Subcutaneous abdominal adipose tissue (tissue), 5 donors: ENCODE measurements around the gene WDR70.

ENCODE experiments used
- H3K27ac ChIP-seq: one replicate; pipeline ENCODE4 v1.7.0; 2013; ENCODE audit warnings: low read depth, mild to moderate bottlenecking, inconsistent platforms, low read length, moderate library complexity
- H3K27me3 ChIP-seq, 5 donors: one replicate each; pipeline ENCODE4 v1.7.0; 2013; ENCODE audit warnings: low read length in 5 of 5, inconsistent platforms in 1 of 5; ENCODE audit not compliant: control insufficient read depth in 5 of 5, insufficient read depth in 4 of 5
- H3K36me3 ChIP-seq, 5 donors: one replicate each; pipeline ENCODE4 v1.7.0; 2013; ENCODE audit warnings: low read length in 5 of 5; ENCODE audit not compliant: control insufficient read depth in 5 of 5, insufficient read depth in 5 of 5
- H3K4me1 ChIP-seq, 5 donors: one replicate each; pipeline ENCODE4 v1.7.0; 2013; ENCODE audit warnings: low read length in 5 of 5, mild to moderate bottlenecking in 3 of 5, moderate library complexity in 1 of 5; ENCODE audit not compliant: control insufficient read depth in 5 of 5, insufficient read depth in 5 of 5
- H3K4me3 ChIP-seq, 5 donors: one replicate each; pipeline ENCODE4 v1.7.0; 2013; ENCODE audit warnings: low read length in 5 of 5, low read depth in 1 of 5
- H3K9ac ChIP-seq, 5 donors: one replicate each; pipeline ENCODE4 v1.7.0; 2013; ENCODE audit warnings: low read length in 5 of 5, mild to moderate bottlenecking in 4 of 5, moderate library complexity in 3 of 5
- H3K9me3 ChIP-seq, 5 donors: one replicate each; pipeline ENCODE4 v1.7.0; 2013; ENCODE audit warnings: low read length in 5 of 5; ENCODE audit not compliant: control insufficient read depth in 5 of 5
- donor health status: healthy.
- donor health status: healthy.
- donor health status: healthy.
- donor health status: healthy.
- donor health status: healthy.

Gene WDR70

GRCh38 chr5:37704406-37704805, 325.3 kb downstream of the WDR70 start:
- Histone ChIP-seq H3K27me3 (no peaks in the 10 kb centered on the region), H3K9me3 (no peaks in the 10 kb centered on the region), H3K4me1 (no peaks in the 10 kb centered on the region), H3K36me3 (peaks cover 2 to 18% (median 8%) of the 10 kb centered on the region in 5 donors), H3K27ac (no peak overlapping the region), H3K4me3 (no peak overlapping the region), H3K9ac (no peak overlapping the region)

GRCh38 chr5:37709020-37709419, 329.9 kb downstream of the WDR70 start:
- no peaks in the 10 kb centered on the region for H3K4me1 ChIP-seq
- no peak overlapping the region for H3K9ac ChIP-seq
- no peak overlapping the region for H3K27ac ChIP-seq
- H3K27me3 ChIP-seq = no peaks in the 10 kb centered on the region
- H3K4me3 ChIP-seq = no peak overlapping the region
- H3K9me3 ChIP-seq = no peaks in the 10 kb centered on the region
- peaks cover 0 to 12% (median 0%) of the 10 kb centered on the region in 5 donors for H3K36me3 ChIP-seq

GRCh38 chr5:37710965-37711364, 331.8 kb downstream of the WDR70 start:
- Histone ChIP-seq H3K9ac (no peak overlapping the region), H3K36me3 (peaks cover 0 to 8% (median 0%) of the 10 kb centered on the region in 5 donors), H3K27ac (no peak overlapping the region), H3K9me3 (no peaks in the 10 kb centered on the region), H3K4me3 (no peak overlapping the region), H3K4me1 (peaks cover 0 to 3% (median 0%) of the 10 kb centered on the region in 5 donors), H3K27me3 (no peaks in the 10 kb centered on the region)

- Histone ChIP-seq H3K27me3 (no peaks in the 10 kb centered on the region), H3K4me1 (peaks cover 0 to 7% (median 0%) of the 10 kb centered on the region in 5 donors), H3K4me3 (no peak overlapping the region), H3K27ac (no peak overlapping the region), H3K9me3 (no peaks in the 10 kb centered on the region), H3K36me3 (peaks cover 0 to 8% (median 0%) of the 10 kb centered on the region in 5 donors), H3K9ac (no peak overlapping the region)
Observed at GRCh38 chr5:37712750-37713149, 333.6 kb downstream of the WDR70 start.

- Histone ChIP-seq H3K4me3 (no peak overlapping the region), H3K9ac (no peak overlapping the region), H3K9me3 (no peaks in the 10 kb centered on the region), H3K27ac (no peak overlapping the region), H3K4me1 (peaks cover 0 to 7% (median 0%) of the 10 kb centered on the region in 5 donors), H3K27me3 (no peaks in the 10 kb centered on the region), H3K36me3 (peaks cover 0 to 7% (median 0%) of the 10 kb centered on the region in 5 donors)
Observed at GRCh38 chr5:37714756-37715155, 335.6 kb downstream of the WDR70 start.

- no peak overlapping the region for H3K27ac ChIP-seq
- H3K9ac ChIP-seq = no peak overlapping the region
- no peak overlapping the region for H3K4me3 ChIP-seq
- H3K4me1 ChIP-seq = peaks cover 0 to 7% (median 0%) of the 10 kb centered on the region in 5 donors
- no peaks in the 10 kb centered on the region for H3K27me3 ChIP-seq
- H3K9me3 ChIP-seq = no peaks in the 10 kb centered on the region
- peaks cover 0 to 6% (median 0%) of the 10 kb centered on the region in 5 donors for H3K36me3 ChIP-seq
Observed at GRCh38 chr5:37715361-37715760, 336.2 kb downstream of the WDR70 start.

- Histone ChIP-seq H3K36me3 (peaks cover 0 to 8% (median 1%) of the 10 kb centered on the region in 5 donors), H3K4me3 (no peak overlapping the region), H3K9ac (no peak overlapping the region), H3K27ac (no peak overlapping the region), H3K27me3 (no peaks in the 10 kb centered on the region), H3K9me3 (no peaks in the 10 kb centered on the region), H3K4me1 (peaks cover 0 to 7% (median 0%) of the 10 kb centered on the region in 5 donors)
Observed at GRCh38 chr5:37715992-37716391, 336.9 kb downstream of the WDR70 start.

GRCh38 chr5:37716405-37716804, 337.3 kb downstream of the WDR70 start:
- Histone ChIP-seq H3K27ac (no peak overlapping the region), H3K4me1 (peaks cover 0 to 7% (median 0%) of the 10 kb centered on the region in 5 donors), H3K36me3 (peaks cover 3 to 11% (median 4%) of the 10 kb centered on the region in 5 donors), H3K9ac (no peak overlapping the region), H3K4me3 (no peak overlapping the region), H3K27me3 (no peaks in the 10 kb centered on the region), H3K9me3 (no peaks in the 10 kb centered on the region)

GRCh38 chr5:37717276-37717612, 338.1 kb downstream of the WDR70 start:
- Histone ChIP-seq H3K4me1 (peaks cover 0 to 7% (median 0%) of the 10 kb centered on the region in 5 donors), H3K9ac (no peak overlapping the region), H3K9me3 (no peaks in the 10 kb centered on the region), H3K27ac (no peak overlapping the region), H3K4me3 (no peak overlapping the region), H3K27me3 (no peaks in the 10 kb centered on the region), H3K36me3 (peaks cover 6 to 12% (median 8%) of the 10 kb centered on the region in 5 donors)

GRCh38 chr5:37717613-37718431, 338.7 kb downstream of the WDR70 start:
- Histone ChIP-seq H3K4me3 (no peak overlapping the region), H3K36me3 (peaks cover 6 to 12% (median 9%) of the 10 kb centered on the region in 5 donors), H3K9me3 (no peaks in the 10 kb centered on the region), H3K9ac (no peak overlapping the region), H3K4me1 (peaks cover 0 to 7% (median 0%) of the 10 kb centered on the region in 5 donors), H3K27ac (no peak overlapping the region), H3K27me3 (no peaks in the 10 kb centered on the region)
